HG03045 (cell line): ENCODE results near the gene DDX21.
"Not testable (repeated sequence)": the region's sequence is repeated elsewhere in the genome, so short reads cannot be mapped to it uniquely, and the experiment has no call there.

Source experiments
- ATAC-seq: cut with Tn5 transposase; IDR thresholded peaks from one replicate; pipeline ENCODE4 v1.9.1; 2021; ENCODE audit warnings: mild to moderate bottlenecking, moderate library complexity; ENCODE audit not compliant: unreplicated experiment

The DDX21 gene

GRCh38 chr10:68987611-68988010 is 31.6 kb downstream of the DDX21 start:
- ATAC-seq = no peak

- peak; percentile 72 for ATAC-seq
Observed at GRCh38 chr10:68988530-68989316, 32.8 kb downstream of the DDX21 start, which contains the start of gene KIFBP. Gene KIFBP, plus strand, starts transcription at chr10:68988803. Its CDS starts 30 bp downstream, at chr10:68988833.

GRCh38 chr10:68989317-68989990 is 33.5 kb downstream of the DDX21 start:
- no peak for ATAC-seq

DNA sequence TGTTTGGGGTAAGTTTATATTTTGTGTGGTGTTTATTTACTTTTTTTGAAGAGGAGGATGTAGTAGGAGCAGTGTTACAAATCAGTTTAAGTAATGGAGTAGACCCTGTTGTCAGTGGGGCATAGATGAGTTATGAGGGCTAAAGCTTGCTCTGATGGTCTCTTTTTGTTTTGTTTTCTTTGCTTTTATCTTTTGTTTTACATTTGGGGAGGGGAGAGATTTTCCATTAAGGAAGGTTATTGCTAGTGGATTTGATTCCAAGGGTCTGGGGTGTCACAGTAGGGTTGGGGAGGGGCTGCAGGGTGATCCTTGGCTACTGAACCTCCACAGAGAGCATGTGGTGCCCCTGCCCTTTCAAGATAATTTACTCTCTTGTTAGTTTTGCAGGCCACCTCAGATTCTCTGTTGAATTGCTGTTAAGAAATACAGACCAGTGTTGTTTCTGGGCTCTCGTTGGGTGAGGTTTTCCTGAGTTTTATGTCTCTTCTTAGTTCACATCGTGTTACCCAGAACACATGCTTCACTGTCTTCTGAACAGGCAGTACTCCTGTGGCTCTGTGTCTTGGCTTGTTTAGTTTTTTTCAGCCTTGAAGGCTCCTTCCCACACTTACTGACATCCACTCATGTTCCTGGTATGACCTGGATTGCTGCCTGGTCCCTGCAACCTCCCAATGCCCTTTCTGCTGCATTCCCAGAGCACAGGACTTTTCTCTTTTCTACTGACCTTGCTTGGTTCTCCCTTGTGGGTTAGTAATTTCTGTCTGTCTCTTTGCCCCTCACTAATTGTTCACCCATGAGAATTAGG is 36.9 kb downstream of the DDX21 start:
- no peak for ATAC-seq

DNA sequence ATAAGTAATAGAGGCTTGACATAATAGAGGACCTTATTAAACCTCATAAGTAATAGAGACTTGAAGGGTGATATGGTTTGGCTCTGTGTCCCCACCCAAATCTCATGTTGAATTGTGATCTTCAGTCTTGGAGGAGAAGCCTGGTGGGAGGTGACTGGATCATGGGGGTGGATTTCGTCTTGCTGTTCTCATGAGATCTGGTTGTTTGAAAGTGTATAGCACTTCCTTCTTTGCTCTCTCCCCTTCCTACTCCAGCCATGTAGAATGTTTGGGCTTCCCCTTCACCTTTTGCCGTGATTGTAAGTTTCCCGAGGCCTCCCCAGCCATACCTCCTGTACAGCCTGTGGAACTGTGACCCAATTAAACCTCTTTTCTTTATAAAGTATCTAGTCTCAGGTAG is 41.2 kb downstream of the DDX21 start:
- peak; percentile 31 for ATAC-seq

DNA sequence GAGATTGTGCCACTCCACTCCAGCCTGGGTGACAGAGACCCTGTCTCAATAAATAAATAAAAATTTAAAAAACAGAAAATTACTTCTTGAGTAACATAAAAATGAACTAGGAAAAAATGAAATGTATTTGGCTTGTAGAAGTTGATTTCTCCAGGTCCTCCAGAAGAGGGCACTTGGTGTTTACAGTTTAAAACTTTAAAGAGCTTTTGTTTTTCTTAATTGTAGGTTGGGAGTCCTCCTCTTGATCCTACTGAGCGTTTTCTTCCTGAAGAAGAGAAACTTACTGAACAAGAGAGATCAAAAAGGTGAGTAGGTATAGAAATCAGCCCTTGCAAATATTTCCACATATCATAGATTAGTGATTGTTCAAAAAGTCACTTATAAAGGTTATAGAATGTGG is 48.9 kb downstream of the DDX21 start:
- ATAC-seq = no peak

DNA sequence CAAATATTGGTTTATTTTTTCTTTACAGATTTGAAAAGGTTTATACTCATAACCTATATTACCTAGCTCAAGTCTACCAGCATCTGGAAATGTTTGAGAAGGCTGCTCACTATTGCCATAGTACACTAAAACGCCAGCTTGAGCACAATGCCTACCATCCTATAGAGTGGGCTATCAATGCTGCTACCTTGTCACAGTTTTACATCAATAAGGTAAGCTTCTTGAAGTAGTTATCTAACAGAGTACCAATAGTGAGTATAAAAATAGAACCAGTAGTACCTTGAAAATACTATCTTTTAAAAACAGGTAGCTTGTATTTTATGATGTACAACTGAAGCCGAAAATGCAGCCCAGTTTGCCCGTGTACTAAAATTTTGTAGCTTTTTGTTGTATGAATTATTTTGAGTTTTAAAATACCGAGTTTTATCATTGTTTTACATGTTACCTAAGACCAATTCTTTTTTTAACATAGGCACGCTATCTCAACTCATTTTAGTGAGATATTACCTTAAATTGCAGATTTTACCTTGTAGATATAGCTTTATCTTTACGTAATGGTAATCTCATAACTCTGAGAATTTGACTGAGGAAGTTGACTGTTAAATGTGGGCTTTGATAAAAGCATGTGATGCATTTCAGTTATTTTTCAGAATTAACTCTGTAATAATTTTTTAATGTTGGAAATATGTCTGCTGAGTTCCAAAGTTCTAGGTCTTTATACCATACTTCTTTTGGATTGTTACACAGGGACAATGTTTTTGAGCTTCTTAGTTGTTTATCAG is 49.9 kb downstream of the DDX21 start:
- no peak for ATAC-seq

GRCh38 chr10:69007260-69007659 is 51.3 kb downstream of the DDX21 start:
- no peak for ATAC-seq

GRCh38 chr10:69009360-69009759 is 53.4 kb downstream of the DDX21 start:
- no peak for ATAC-seq

DNA sequence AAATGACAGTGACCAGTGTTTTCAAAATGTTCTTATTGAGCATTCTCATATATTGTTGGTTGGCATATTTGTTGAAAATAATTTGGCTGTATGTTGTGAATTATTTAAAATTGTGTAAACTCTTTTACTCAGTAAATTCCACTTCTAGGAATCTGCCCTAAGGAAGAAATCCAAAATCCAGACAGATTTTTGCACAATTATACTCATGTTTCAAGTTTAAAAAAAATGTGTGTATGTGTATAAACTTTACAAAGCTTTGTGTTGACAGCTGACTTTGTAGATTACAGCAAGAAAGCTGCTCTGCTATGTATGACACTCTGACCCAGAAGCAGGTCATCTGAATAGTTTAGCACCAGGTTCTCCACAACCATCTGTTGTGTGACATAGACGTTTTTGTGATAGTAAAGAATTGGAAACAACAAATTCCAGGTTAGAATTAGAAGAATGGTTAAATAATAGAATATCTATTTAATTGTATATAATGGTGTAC is 54.2 kb downstream of the DDX21 start:
- ATAC-seq = no peak

GRCh38 chr10:69012778-69013177 is 56.8 kb downstream of the DDX21 start:
- not testable (repeated sequence) for ATAC-seq

- no peak for ATAC-seq
Observed at GRCh38 chr10:69014171-69014570, 58.2 kb downstream of the DDX21 start.

DNA sequence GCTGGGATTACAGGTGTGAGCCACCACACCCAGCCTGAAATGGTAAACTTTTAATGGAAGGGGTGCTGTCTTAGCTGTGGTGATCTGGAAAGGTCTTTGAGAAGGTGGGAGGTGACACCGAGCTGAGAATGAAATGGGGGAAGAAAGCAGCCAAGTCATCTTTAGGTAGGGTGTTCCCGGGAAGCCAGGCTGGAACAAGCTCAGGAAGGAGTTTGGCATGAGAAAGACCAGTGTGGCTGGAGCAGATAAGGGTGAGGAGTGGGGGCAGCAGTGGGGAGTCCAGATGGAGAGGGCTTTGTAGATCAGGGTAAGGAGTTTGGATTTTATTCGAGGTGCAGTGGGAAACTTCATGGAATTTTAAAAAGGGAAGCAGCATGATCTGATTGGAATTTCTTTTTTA is 62.6 kb downstream of the DDX21 start:
- no peak for ATAC-seq

GRCh38 chr10:69022611-69023010 is 66.6 kb downstream of the DDX21 start:
- ATAC-seq = no peak

DNA sequence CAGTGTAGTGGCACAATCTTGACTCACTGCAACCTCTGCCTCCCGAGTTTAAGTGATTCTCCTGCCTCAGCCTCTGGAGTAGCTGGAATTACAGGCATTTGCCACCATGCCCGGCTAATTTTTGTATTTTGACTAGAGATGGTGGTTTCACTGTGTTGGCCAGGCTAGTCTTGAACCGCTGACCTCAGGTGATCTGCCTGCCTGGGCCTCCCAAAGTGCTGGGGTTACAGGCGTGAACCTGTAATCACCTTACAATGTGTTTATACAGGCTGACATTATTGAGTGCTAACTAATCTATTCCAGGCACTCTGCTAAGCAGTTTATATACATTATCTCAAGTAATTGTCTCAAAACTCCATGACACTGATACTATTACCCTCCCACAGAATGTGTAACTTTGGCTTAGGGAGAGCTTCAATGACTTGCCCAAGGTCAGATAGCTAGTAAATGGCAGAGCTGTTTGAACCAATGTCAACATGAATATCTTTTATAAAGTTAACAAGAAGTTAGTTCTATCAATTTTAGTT is 69.5 kb downstream of the DDX21 start:
- no peak for ATAC-seq

DNA sequence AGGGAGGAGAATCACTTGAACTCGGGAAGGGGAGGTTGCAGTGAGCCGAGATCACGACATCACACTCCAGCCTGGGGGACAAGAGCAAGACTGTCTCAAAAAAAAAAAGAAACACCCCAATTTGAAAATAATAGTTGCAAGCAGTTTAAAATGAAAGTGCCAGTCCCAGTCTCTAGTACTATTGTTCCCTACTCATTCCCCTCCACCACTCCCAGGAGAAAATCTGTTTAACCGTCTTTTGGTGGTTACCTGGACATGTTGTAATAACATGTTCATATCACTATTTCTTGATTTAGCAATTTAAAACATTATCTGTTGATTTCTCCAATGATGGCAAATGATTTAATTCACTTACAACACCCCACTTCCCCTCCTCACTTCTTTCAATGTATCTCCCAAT is 77.3 kb downstream of the DDX21 start:
- ATAC-seq = no peak
